HepG2 (cell line): ENCODE measurements around the gene LAMB3. TPM values are rescaled to one million over a fixed set of nuclear protein-coding genes. Genes with fewer than 3 reads are reported as not detected.

ENCODE experiments used
- ATAC-seq: fragments of 200-7000 bp; cut with Tn5 transposase; 3 replicates; pipeline ENCODE4 v1.9.1; 2020; ENCODE audit warnings: mild to moderate bottlenecking, moderate library complexity
- BruUV-seq: library from RNA; stranded (reverse); fragments of 400-500 nt; replicated peaks from 2 replicates; lab custom pipeline; 2021; lab: Mats Ljungman, UMichigan
- CTCF ChIA-PET: fragments of 300-600 bp; formaldehyde crosslinking; extraction: SDS; loops from one replicate; lab custom pipeline; 2021; ENCODE audit warnings: low total read pairs, inconsistent platforms, low intra/inter-chr PET ratio; lab: Yijun Ruan, JAX
- POLR2A ChIA-PET: fragments of 350-600 bp; sonication (Branson Sonifier 250); formaldehyde crosslinking; loops from one replicate; lab custom pipeline; 2020; ENCODE audit warnings: antibody characterized with exemption, inconsistent platforms; lab: Yijun Ruan, JAX
- DNase-seq: peaks from one replicate; pipeline ENCODE4 v3.0.0-alpha.2; 2015; ENCODE audit warnings: low spot score
- FAIRE-seq: peaks from 3 replicates; lab custom pipeline; 2011; peaks lifted over from hg19 to GRCh38; lab: Jason Lieb, UNC
- H2AFZ ChIP-seq: one replicate; pipeline ENCODE4 v1.6.1; 2011; ENCODE audit warnings: low read length, inconsistent platforms
- H3K27ac ChIP-seq: fragments of 300-600 bp; 3 replicates; pipeline ENCODE4 v1.8.0; 2011; ENCODE audit warnings: mixed run types, mild to moderate bottlenecking, mixed read lengths, low read length, inconsistent platforms; ENCODE audit not compliant: insufficient read depth; ENCODE audit errors: extremely low read length
- H3K27me3 ChIP-seq, 2 experiments: fragments of 200-600 bp in 1 of 2; 2 replicates in 1 of 2; 3 replicates in 1 of 2; pipeline versions ENCODE4 v1.6.0 to v1.8.0; 2011; ENCODE audit warnings: low read length in 2 of 2, mild to moderate bottlenecking in 2 of 2, moderate library complexity in 2 of 2, inconsistent platforms in 1 of 2; ENCODE audit not compliant: insufficient read depth in 2 of 2, control insufficient read depth in 1 of 2
- H3K36me3 ChIP-seq, 2 experiments: fragments of 200-600 bp in 1 of 2; replicated peaks in 1 of 2; 2 replicates in 1 of 2; 3 replicates in 1 of 2; pipeline versions ENCODE4 v1.5.1 to v1.8.0; 2011; ENCODE audit warnings: low read length in 2 of 2, inconsistent platforms in 1 of 2; ENCODE audit not compliant: insufficient read depth in 2 of 2, control insufficient read depth in 1 of 2
- H3K4me1 ChIP-seq: 2 replicates; pipeline ENCODE4 v1.5.1; 2012; ENCODE audit warnings: low read length, inconsistent platforms; ENCODE audit not compliant: insufficient read depth
- H3K4me2 ChIP-seq: 2 replicates; pipeline ENCODE4 v1.6.0; 2011; ENCODE audit warnings: low read depth, low read length, inconsistent platforms
- H3K4me3 ChIP-seq, 3 experiments: fragments of 200-600 bp in 1 of 3; sonication (generic), shearing (Covaris generic) in 1 of 3; replicated peaks in 1 of 3; 2 replicates each; pipeline ENCODE4 v1.5.1; 2011 to 2016; ENCODE audit warnings: low read length in 3 of 3, inconsistent platforms in 2 of 3, low read depth in 2 of 3, mild to moderate bottlenecking in 2 of 3, control low read depth in 1 of 3, mixed read lengths in 1 of 3; ENCODE audit not compliant: insufficient read depth in 1 of 3
- H3K79me2 ChIP-seq: one replicate; pipeline ENCODE4 v1.6.1; 2011; ENCODE audit warnings: low read length, inconsistent platforms; ENCODE audit not compliant: insufficient read depth
- H3K9ac ChIP-seq: 2 replicates; pipeline ENCODE4 v1.6.0; 2011; ENCODE audit warnings: mild to moderate bottlenecking, low read depth, low read length, inconsistent platforms; ENCODE audit not compliant: insufficient read depth
- H3K9me3 ChIP-seq: 2 replicates; pipeline ENCODE4 v1.5.1; 2012; ENCODE audit warnings: mild to moderate bottlenecking, low read length
- H4K20me1 ChIP-seq: 2 replicates; pipeline ENCODE4 v1.6.0; 2011; ENCODE audit warnings: inconsistent platforms, mild to moderate bottlenecking, low read length, moderate library complexity; ENCODE audit not compliant: insufficient read depth
- CENPX ChIP-seq: sonication (generic); formaldehyde crosslinking; IDR thresholded peaks from 2 replicates; pipeline ENCODE4 v1.9.0; 2021; ENCODE audit warnings: mild to moderate bottlenecking, missing genetic modification reagents, moderate library complexity
- CREBL2 ChIP-seq: sonication (generic); formaldehyde crosslinking; IDR thresholded peaks from 2 replicates; pipeline ENCODE4 v1.8.1; 2023; ENCODE audit warnings: missing genetic modification reagents, mild to moderate bottlenecking, borderline replicate concordance
- ISX ChIP-seq: sonication (generic); formaldehyde crosslinking; conservative IDR thresholded peaks from 2 replicates; pipeline ENCODE4 v1.5.0; 2020; ENCODE audit warnings: missing genetic modification reagents
- MIER3 ChIP-seq: IDR thresholded peaks from 2 replicates; pipeline ENCODE4 v1.6.1; 2016; ENCODE audit warnings: missing compliant biosample characterization, borderline replicate concordance
- NFKB2 ChIP-seq: sonication (generic); formaldehyde crosslinking; IDR thresholded peaks from 2 replicates; pipeline ENCODE4 v1.4.0; 2020; ENCODE audit warnings: missing genetic modification reagents, borderline replicate concordance
- RFX1 ChIP-seq: fragments of 450-650 bp; IDR thresholded peaks from 2 replicates; pipeline ENCODE4 v1.6.1; 2017
- ZNF552 ChIP-seq: sonication (generic); formaldehyde crosslinking; IDR thresholded peaks from 2 replicates; pipeline ENCODE4 v1.9.0; 2022; ENCODE audit warnings: missing genetic modification reagents, mild to moderate bottlenecking, borderline replicate concordance
- ZNF570 ChIP-seq: sonication (generic); formaldehyde crosslinking; IDR thresholded peaks from 2 replicates; pipeline ENCODE4 v1.4.0; 2020; ENCODE audit warnings: mild to moderate bottlenecking, missing genetic modification reagents, borderline replicate concordance
- ZNF670 ChIP-seq: sonication (generic); formaldehyde crosslinking; IDR thresholded peaks from 2 replicates; pipeline ENCODE4 v1.8.0; 2022; ENCODE audit warnings: mild to moderate bottlenecking, missing genetic modification reagents, borderline replicate concordance
- WGBS: methylation state at CpG from one replicate; pipeline ENCODE4 v1.1.6; 2017; ENCODE audit warnings: low lambda C conversion rate; 5-methylcytosine and 5-hydroxymethylcytosine counted together
- in situ Hi-C: cut with HindIII; loops from 2 replicates; pipeline ENCODE4 v1.10.0; 2017; ENCODE audit warnings: low pct_unique_long_range_greater_than_20kb; ENCODE audit not compliant: extremely low pct_ligation_motif_present
- intact Hi-C: fragments of 100-400 bp; cut with micrococcal nuclease; formaldehyde crosslinking; loops from one replicate; pipeline ENCODE4 v1.10.0; 2022; ENCODE audit not compliant: unreplicated experiment
- polyA plus RNA-seq, 8 experiments: library from polyadenylated mRNA; depleted of rRNA in 3 of 8; stranded (reverse) in 7 of 8; unstranded in 1 of 8; fragments of >200 nt; fragmentation: Illumina TruSeq in 4 of 8; extraction: Trizol in 4 of 8; gene quantifications; 2 replicates each; pipeline versions ENCODE4 v1.2.1 to v1.2.3, GENCODE V29; 2011 to 2016; ENCODE audit warnings: low read depth in 4 of 8, missing spikeins in 1 of 8, mixed read lengths in 1 of 8; ENCODE audit not compliant: insufficient read depth in 1 of 8
- total RNA-seq, 5 experiments: library from RNA; depleted of rRNA; stranded (reverse); fragments of >200 nt; fragmentation: Illumina TruSeq; extraction: Trizol; gene quantifications; 2 replicates each; pipeline ENCODE4 v1.2.3, GENCODE V29; 2016; ENCODE audit warnings: low read depth in 1 of 5
- TF ChIP-seq, protein P1 (sequence below): sonication (generic); formaldehyde crosslinking; IDR thresholded peaks from 2 replicates; pipeline ENCODE4 v1.4.0; 2020; ENCODE audit warnings: missing genetic modification reagents, mild to moderate bottlenecking, borderline replicate concordance
- TF ChIP-seq, protein P2 (sequence below): IDR thresholded peaks from 2 replicates; pipeline ENCODE4 v1.6.1; 2016; ENCODE audit warnings: missing compliant biosample characterization, missing genetic modification reagents, borderline replicate concordance
- TF ChIP-seq, protein P3 (sequence below): sonication (generic); formaldehyde crosslinking; IDR thresholded peaks from 2 replicates; pipeline ENCODE4 v1.4.0; 2020; ENCODE audit warnings: mild to moderate bottlenecking, missing genetic modification reagents

Gene LAMB3
- total and polyA plus RNA-seq, 2 of the 13 experiments (the other 11 are each of a cell fraction or from before 2014, with no cell fraction given), result 0.18 to 0.24 TPM

DNA sequence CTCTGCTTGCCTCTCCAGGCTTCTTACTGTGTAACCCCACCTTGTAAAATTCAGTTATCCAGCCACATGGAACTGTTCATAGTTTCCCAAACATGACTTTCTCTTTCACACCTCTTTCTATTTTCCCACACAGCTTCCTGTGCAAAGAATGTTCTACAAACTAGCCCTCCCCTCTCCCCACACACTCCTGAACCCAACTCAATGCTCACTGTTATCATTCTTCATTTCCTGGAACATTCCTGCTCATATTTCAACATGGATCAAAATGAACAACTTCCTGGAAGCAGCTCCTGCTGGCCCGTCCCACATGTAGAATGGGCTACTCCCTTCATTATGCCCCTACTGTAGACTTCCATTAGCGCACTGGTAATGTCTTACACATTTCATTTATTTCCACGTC, 44.9 kb upstream of the LAMB3 start:
- no peak overlapping the region for H3K27ac ChIP-seq
- no peak overlapping the region for H3K9ac ChIP-seq
- no peaks in the 10 kb centered on the region for H3K36me3 ChIP-seq
- FAIRE-seq, result no peak
- H3K79me2 ChIP-seq, result no peaks in the 10 kb centered on the region
- intact Hi-C loops, result no loop called here
- ChIA-PET POLR2A (no interaction called here), CTCF (no interaction called here)
- H3K9me3 ChIP-seq, result no peaks in the 10 kb centered on the region
- H3K27me3 ChIP-seq, result no peaks in the 10 kb centered on the region
- no TSS peak for BruUV-seq
- no peak for ATAC-seq
- TF ChIP-seq ZNF552 (CRISPR knock-in tag) (no peak), CREBL2 (CRISPR knock-in tag) (no peak), ISX (CRISPR knock-in tag) (no peak), ZNF570 (CRISPR knock-in tag) (no peak), ZNF670 (CRISPR knock-in tag) (no peak), MIER3 (no peak), CENPX (CRISPR knock-in tag) (no peak), RFX1 (no peak), NFKB2 (CRISPR knock-in tag) (no peak)
- TF ChIP-seq, protein P1, sequence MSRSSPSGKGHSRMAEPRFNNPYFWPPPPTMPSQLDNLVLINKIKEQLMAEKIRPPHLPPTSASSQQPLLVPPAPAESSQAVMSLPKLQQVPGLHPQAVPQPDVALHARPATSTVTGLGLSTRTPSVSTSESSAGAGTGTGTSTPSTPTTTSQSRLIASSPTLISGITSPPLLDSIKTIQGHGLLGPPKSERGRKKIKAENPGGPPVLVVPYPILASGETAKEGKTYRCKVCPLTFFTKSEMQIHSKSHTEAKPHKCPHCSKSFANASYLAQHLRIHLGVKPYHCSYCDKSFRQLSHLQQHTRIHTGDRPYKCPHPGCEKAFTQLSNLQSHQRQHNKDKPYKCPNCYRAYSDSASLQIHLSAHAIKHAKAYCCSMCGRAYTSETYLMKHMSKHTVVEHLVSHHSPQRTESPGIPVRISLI (CRISPR knock-in tag), result no peak
- TF ChIP-seq, protein P2, sequence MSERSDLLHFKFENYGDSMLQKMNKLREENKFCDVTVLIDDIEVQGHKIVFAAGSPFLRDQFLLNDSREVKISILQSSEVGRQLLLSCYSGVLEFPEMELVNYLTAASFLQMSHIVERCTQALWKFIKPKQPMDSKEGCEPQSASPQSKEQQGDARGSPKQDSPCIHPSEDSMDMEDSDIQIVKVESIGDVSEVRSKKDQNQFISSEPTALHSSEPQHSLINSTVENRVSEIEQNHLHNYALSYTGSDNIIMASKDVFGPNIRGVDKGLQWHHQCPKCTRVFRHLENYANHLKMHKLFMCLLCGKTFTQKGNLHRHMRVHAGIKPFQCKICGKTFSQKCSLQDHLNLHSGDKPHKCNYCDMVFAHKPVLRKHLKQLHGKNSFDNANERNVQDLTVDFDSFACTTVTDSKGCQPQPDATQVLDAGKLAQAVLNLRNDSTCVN (CRISPR knock-in tag), result no peak
- TF ChIP-seq, protein P3, sequence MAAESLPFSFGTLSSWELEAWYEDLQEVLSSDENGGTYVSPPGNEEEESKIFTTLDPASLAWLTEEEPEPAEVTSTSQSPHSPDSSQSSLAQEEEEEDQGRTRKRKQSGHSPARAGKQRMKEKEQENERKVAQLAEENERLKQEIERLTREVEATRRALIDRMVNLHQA (CRISPR knock-in tag), result no peak
- DNase-seq, result no peak
- no peak overlapping the region for H3K4me3 ChIP-seq
- in situ Hi-C loops, result no loop called here
- WGBS, result 41% methylated on average over 3 of the region's 3 CpGs
- no peaks in the 10 kb centered on the region for H4K20me1 ChIP-seq
- no peak overlapping the region for H3K4me2 ChIP-seq
- no peak overlapping the region for H2AFZ ChIP-seq
- H3K4me1 ChIP-seq, result no peaks in the 10 kb centered on the region
